GM12878 (cell line): ENCODE results near the gene MICALL1. TPM values are rescaled to one million over a fixed set of nuclear protein-coding genes. Genes with fewer than 3 reads are reported as not detected.

ENCODE experiments used
- ATAC-seq: fragments of 200-7000 bp; cut with Tn5 transposase; 3 replicates; pipeline ENCODE4 v1.9.1; 2020; ENCODE audit warnings: mild to moderate bottlenecking, moderate library complexity
- BruUV-seq: library from RNA; stranded (reverse); fragments of 400-500 nt; replicated peaks from 2 replicates; lab custom pipeline; 2021; lab: Mats Ljungman, UMichigan
- CTCF ChIA-PET: fragments of 300-600 bp; sonication (Branson Sonifier 250); formaldehyde crosslinking; extraction: SDS; loops from one replicate; lab custom pipeline; 2021; ENCODE audit warnings: inconsistent platforms; lab: Yijun Ruan, JAX
- POLR2A ChIA-PET: fragments of 350-600 bp; formaldehyde crosslinking; extraction: SDS; loops from one replicate; lab custom pipeline; 2021; ENCODE audit warnings: inconsistent platforms; lab: Charles Lee
- RAD21 ChIA-PET: fragments of 300-600 bp; sonication (Branson Sonifier 250); formaldehyde crosslinking; loops from one replicate; lab custom pipeline; 2023; ENCODE audit warnings: antibody characterized with exemption; ENCODE audit not compliant: unreplicated experiment; lab: Charles Lee
- SMC1A ChIA-PET: fragments of 300-600 bp; sonication (Branson Sonifier 250); formaldehyde crosslinking; loops from one replicate; lab custom pipeline; 2023; ENCODE audit not compliant: unreplicated experiment, uncharacterized antibody; lab: Charles Lee
- DNase-seq: peaks from one replicate; pipeline ENCODE4 v3.0.0-alpha.2; 2011; ENCODE audit warnings: low read depth, low spot score
- FAIRE-seq: peaks from 3 replicates; lab custom pipeline; 2011; peaks lifted over from hg19 to GRCh38; lab: Jason Lieb, UNC
- H2AFZ ChIP-seq: 2 replicates; pipeline ENCODE4 v1.6.0; 2011; ENCODE audit warnings: low read depth, low read length, control low read depth; ENCODE audit not compliant: control insufficient read depth
- H3K27ac ChIP-seq: 2 replicates; pipeline ENCODE4 v1.5.1; 2011; ENCODE audit warnings: control low read depth; ENCODE audit not compliant: control insufficient read depth, insufficient read depth
- H3K27me3 ChIP-seq, 2 experiments: replicated peaks in 1 of 2; 2 replicates each; pipeline versions ENCODE4 v1.6.0 to v1.6.1; 2011; ENCODE audit warnings: low read length in 1 of 2; ENCODE audit not compliant: control insufficient read depth in 2 of 2, insufficient read depth in 2 of 2
- H3K36me3 ChIP-seq, 2 experiments: 2 replicates each; pipeline ENCODE4 v1.5.1; 2011; ENCODE audit warnings: low read length in 1 of 2; ENCODE audit not compliant: control insufficient read depth in 2 of 2, insufficient read depth in 2 of 2
- H3K4me1 ChIP-seq: 2 replicates; pipeline ENCODE4 v1.6.1; 2011; ENCODE audit warnings: mild to moderate bottlenecking, low read length, moderate library complexity, mixed read lengths; ENCODE audit not compliant: control insufficient read depth, insufficient read depth
- H3K4me2 ChIP-seq: 2 replicates; pipeline ENCODE4 v1.6.0; 2011; ENCODE audit warnings: control low read depth; ENCODE audit not compliant: control insufficient read depth, insufficient read depth
- H3K4me3 ChIP-seq: fragments of 200-600 bp; sonication (generic); 2 replicates; pipeline ENCODE4 v1.5.1; 2016
- H3K79me2 ChIP-seq: 2 replicates; pipeline ENCODE4 v1.6.0; 2011; ENCODE audit warnings: low read length; ENCODE audit not compliant: control insufficient read depth, insufficient read depth
- H3K9ac ChIP-seq: 2 replicates; pipeline ENCODE4 v1.8.0; 2011; ENCODE audit warnings: low read length, control low read depth, mixed read lengths; ENCODE audit not compliant: control insufficient read depth, insufficient read depth
- H3K9me3 ChIP-seq: replicated peaks from 3 replicates; pipeline ENCODE4 v1.5.1; 2011; ENCODE audit warnings: mild to moderate bottlenecking, low read length; ENCODE audit not compliant: control insufficient read depth, insufficient read depth
- H4K20me1 ChIP-seq: 2 replicates; pipeline ENCODE4 v1.6.0; 2011; ENCODE audit not compliant: control insufficient read depth, insufficient read depth
- BACH1 ChIP-seq: fragments of 450-650 bp; IDR thresholded peaks from 2 replicates; pipeline ENCODE4 v1.6.1; 2017; ENCODE audit warnings: mild to moderate bottlenecking, borderline replicate concordance
- BCL11A ChIP-seq: IDR thresholded peaks from 2 replicates; pipeline ENCODE4 v1.6.1; 2011; ENCODE audit warnings: low read depth, low read length
- BHLHE40 ChIP-seq, 2 experiments: fragments of 450-650 bp in 1 of 2; IDR thresholded peaks; 2 replicates each; pipeline ENCODE4 v1.6.1; 2011 to 2017; ENCODE audit warnings: low read depth in 2 of 2, borderline replicate concordance in 1 of 2, improper control_type of control experiment in 1 of 2, low read length in 1 of 2, mild to moderate bottlenecking in 1 of 2
- DPF2 ChIP-seq: fragments of 450-650 bp; IDR thresholded peaks from 2 replicates; pipeline ENCODE4 v1.6.1; 2017; ENCODE audit warnings: mild to moderate bottlenecking
- EGR1 ChIP-seq, 2 experiments: IDR thresholded peaks; 1 replicate in 1 of 2; 2 replicates in 1 of 2; pipeline ENCODE4 v1.6.1; 2011 to 2012; ENCODE audit warnings: low read depth in 2 of 2, low read length in 2 of 2, borderline replicate concordance in 1 of 2, mild to moderate bottlenecking in 1 of 2, moderate library complexity in 1 of 2
- GABPA ChIP-seq: IDR thresholded peaks from 2 replicates; pipeline ENCODE4 v1.6.1; 2014; ENCODE audit warnings: antibody characterized with exemption, low read depth, mild to moderate bottlenecking, inconsistent platforms
- HCFC1 ChIP-seq: fragments of 150-350 bp; IDR thresholded peaks from 2 replicates; pipeline ENCODE4 v1.6.1; 2014; ENCODE audit warnings: low read length
- IKZF2 ChIP-seq, 2 experiments: fragments of 450-650 bp; IDR thresholded peaks; 2 replicates each; pipeline ENCODE4 v1.6.1; 2017; ENCODE audit warnings: mild to moderate bottlenecking in 2 of 2, moderate library complexity in 2 of 2
- JUNB ChIP-seq: IDR thresholded peaks from 2 replicates; pipeline ENCODE4 v1.6.1; 2016; ENCODE audit warnings: antibody characterized with exemption, mild to moderate bottlenecking
- JUND ChIP-seq: IDR thresholded peaks from 2 replicates; pipeline ENCODE4 v1.6.1; 2012; ENCODE audit warnings: low read depth, mild to moderate bottlenecking, low read length, improper control_type of control experiment, moderate library complexity
- LARP7 ChIP-seq: fragments of 450-650 bp; IDR thresholded peaks from 2 replicates; pipeline ENCODE4 v1.6.1; 2017; ENCODE audit warnings: mild to moderate bottlenecking
- MEF2B ChIP-seq: fragments of 450-650 bp; IDR thresholded peaks from 2 replicates; pipeline ENCODE4 v1.6.1; 2018; ENCODE audit warnings: mild to moderate bottlenecking, moderate library complexity; ENCODE audit not compliant: partially characterized antibody, poor library complexity, severe bottlenecking
- PAX5 ChIP-seq: IDR thresholded peaks from 2 replicates; pipeline ENCODE4 v1.6.1; 2011; ENCODE audit warnings: low read depth, low read length, borderline replicate concordance
- PAX8 ChIP-seq: fragments of 450-650 bp; IDR thresholded peaks from 2 replicates; pipeline ENCODE4 v1.6.1; 2017; ENCODE audit warnings: mild to moderate bottlenecking, moderate library complexity
- RAD21 ChIP-seq: IDR thresholded peaks from 2 replicates; pipeline ENCODE4 v1.6.1; 2011; ENCODE audit warnings: mild to moderate bottlenecking, low read depth, low read length, moderate library complexity; ENCODE audit not compliant: insufficient read depth
- RUNX3 ChIP-seq: IDR thresholded peaks from 2 replicates; pipeline ENCODE4 v1.6.1; 2012; ENCODE audit warnings: low read length, inconsistent platforms
- SMC3 ChIP-seq: IDR thresholded peaks from 2 replicates; pipeline ENCODE4 v1.6.1; 2011; ENCODE audit warnings: low read length, improper control_type of control experiment, borderline replicate concordance
- SP1 ChIP-seq: IDR thresholded peaks from one replicate; pipeline ENCODE4 v1.6.1; 2011; ENCODE audit warnings: low read depth, low read length
- SRF ChIP-seq, 2 experiments: IDR thresholded peaks; 2 replicates each; pipeline ENCODE4 v1.6.1; 2011; ENCODE audit warnings: low read depth in 2 of 2, low read length in 2 of 2, mild to moderate bottlenecking in 1 of 2, moderate library complexity in 1 of 2
- ZNF384 ChIP-seq: IDR thresholded peaks from 2 replicates; pipeline ENCODE4 v1.6.1; 2012; ENCODE audit warnings: low read depth, mild to moderate bottlenecking, low read length, improper control_type of control experiment, borderline replicate concordance
- WGBS: methylation state at CpG from one replicate; pipeline ENCODE4 v1.1.6; 2016; ENCODE audit warnings: low lambda C conversion rate; ENCODE audit not compliant: insufficient replicate concordance, insufficient coverage; ENCODE audit errors: missing lambda C conversion rate; 5-methylcytosine and 5-hydroxymethylcytosine counted together
- in situ Hi-C: fragments of 300-500 bp; cut with MboI; formaldehyde crosslinking; loops from 9 replicates; pipeline ENCODE4 v1.14.3; 2018; ENCODE audit warnings: mixed read lengths
- intact Hi-C: fragments of 100-400 bp; cut with micrococcal nuclease; formaldehyde crosslinking; loops from one replicate; pipeline ENCODE4 v1.14.2; 2022; ENCODE audit not compliant: unreplicated experiment
- polyA plus RNA-seq, 11 experiments: library from polyadenylated mRNA; depleted of rRNA in 4 of 11; unstranded in 6 of 11; stranded (reverse) in 5 of 11; fragments of >200 nt; fragmentation: Nextera tagmentation in 4 of 11; fragmentation: Illumina TruSeq in 1 of 11; extraction: Ambion mirVana in 4 of 11; extraction: Trizol in 1 of 11; gene quantifications; 1 replicate in 1 of 11; 2 replicates in 10 of 11; pipeline versions ENCODE4 v1.2.1 to v1.2.3, GENCODE V29; 2011 to 2016; ENCODE audit warnings: inconsistent platforms in 2 of 11, missing spikeins in 2 of 11, low read depth in 1 of 11
- total RNA-seq, 4 experiments: library from RNA; depleted of rRNA in 3 of 4; stranded (reverse); fragments of >200 nt in 3 of 4; fragmentation: Illumina TruSeq in 1 of 4; extraction: Trizol in 1 of 4; gene quantifications; 2 replicates each; pipeline versions ENCODE4 v1.2.1 to v1.2.3, GENCODE V29; 2013 to 2021
- TF ChIP-seq, protein P1 (sequence below): fragments of 450-650 bp; conservative IDR thresholded peaks from 2 replicates; pipeline ENCODE4 v1.6.1; 2017; ENCODE audit warnings: mild to moderate bottlenecking, moderate library complexity

The MICALL1 gene
- total and polyA plus RNA-seq, 10 of the 15 experiments (the other 5 are each of a cell fraction or from before 2014, with no cell fraction given), result 0.72 to 30.7 (median 7.8) TPM

DNA sequence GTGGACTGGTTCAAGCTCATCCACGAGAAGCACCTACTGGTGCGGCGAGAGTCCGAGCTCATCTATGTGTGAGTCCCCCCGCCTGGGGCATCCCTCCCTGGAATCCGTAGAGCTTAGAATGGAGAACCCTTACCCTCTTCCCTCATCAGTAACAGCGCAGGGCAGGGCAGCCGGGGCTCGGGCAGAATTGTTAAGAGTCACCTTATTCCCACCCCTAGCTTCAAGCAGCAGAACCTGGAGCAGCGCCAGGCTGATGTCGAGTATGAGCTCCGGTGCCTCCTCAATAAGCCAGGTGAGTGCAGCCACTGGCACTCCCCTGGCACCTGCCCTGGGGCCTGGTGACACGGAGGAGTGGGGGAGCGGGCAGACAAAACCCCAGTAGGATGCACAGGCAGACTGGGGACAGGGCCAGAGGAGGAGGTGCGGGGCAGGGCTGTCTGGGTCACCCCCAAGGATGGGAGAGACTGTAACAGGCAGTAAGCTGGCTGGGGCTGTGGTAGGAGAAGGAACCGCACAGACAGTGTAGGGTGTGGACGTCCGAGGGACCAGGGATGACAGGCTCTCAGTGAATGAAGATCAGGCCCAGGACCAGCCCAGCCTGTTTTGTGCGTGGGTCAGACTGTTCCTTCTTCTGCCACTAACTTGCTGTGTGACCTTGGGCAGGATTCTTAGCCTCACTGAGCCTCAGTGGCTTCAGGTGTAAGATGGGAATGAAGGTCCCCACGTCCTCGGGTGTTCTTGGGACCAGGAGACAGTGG is 26.9 kb downstream of the MICALL1 start (continued):
- TF ChIP-seq HCFC1 (no peak), DPF2 (no peak), ZNF384 (no peak), PAX5 (no peak), SRF (IDR thresholded peaks at IDR 0.05; ENCODE audit: low read depth in 2 of 2, low read length in 2 of 2) (no peak), IKZF2 (IDR thresholded peaks at IDR 0.05) (no peak), EGR1 (IDR thresholded peaks at IDR 0.05; ENCODE audit: borderline replicate concordance in 1 of 2, low read depth in 2 of 2, low read length in 2 of 2) (no peak)
- TF ChIP-seq, protein P1, sequence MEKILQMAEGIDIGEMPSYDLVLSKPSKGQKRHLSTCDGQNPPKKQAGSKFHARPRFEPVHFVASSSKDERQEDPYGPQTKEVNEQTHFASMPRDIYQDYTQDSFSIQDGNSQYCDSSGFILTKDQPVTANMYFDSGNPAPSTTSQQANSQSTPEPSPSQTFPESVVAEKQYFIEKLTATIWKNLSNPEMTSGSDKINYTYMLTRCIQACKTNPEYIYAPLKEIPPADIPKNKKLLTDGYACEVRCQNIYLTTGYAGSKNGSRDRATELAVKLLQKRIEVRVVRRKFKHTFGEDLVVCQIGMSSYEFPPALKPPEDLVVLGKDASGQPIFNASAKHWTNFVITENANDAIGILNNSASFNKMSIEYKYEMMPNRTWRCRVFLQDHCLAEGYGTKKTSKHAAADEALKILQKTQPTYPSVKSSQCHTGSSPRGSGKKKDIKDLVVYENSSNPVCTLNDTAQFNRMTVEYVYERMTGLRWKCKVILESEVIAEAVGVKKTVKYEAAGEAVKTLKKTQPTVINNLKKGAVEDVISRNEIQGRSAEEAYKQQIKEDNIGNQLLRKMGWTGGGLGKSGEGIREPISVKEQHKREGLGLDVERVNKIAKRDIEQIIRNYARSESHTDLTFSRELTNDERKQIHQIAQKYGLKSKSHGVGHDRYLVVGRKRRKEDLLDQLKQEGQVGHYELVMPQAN, result no peak

GRCh38 chr22:37933711-37934376 is 27.7 kb downstream of the MICALL1 start:
- WGBS, result 14% methylated on average over 13 of the region's 13 CpGs
- H3K9ac ChIP-seq, result no peak overlapping the region
- TF ChIP-seq JUND, result 0 out of 2 replicates have a peak, but pooled peaks have one; percentile 41
- TF ChIP-seq BCL11A, result no peak
- no peak for TF ChIP-seq GABPA
- TF ChIP-seq RUNX3, result peak; percentile 67
- peak; percentile 62; the same call in 1 of the 2 replicates for TF ChIP-seq BACH1
- no peak for TF ChIP-seq PAX8
- no peak for TF ChIP-seq JUNB
- peak; percentile 55; the same call in 1 of the 2 replicates for TF ChIP-seq LARP7
- no peak for TF ChIP-seq HCFC1
- peak; percentile 84 for TF ChIP-seq SMC3
- TF ChIP-seq RAD21, result peak; percentile 60
- peak; percentile 64 for TF ChIP-seq SP1
- peak in 1 of 2 experiments; percentile 44; a peak in 2 of 4 replicates for TF ChIP-seq BHLHE40 (IDR thresholded peaks at IDR 0.05; ENCODE audit: borderline replicate concordance in 1 of 2, low read depth in 2 of 2, low read length in 1 of 2)
- peak; percentile 83 for TF ChIP-seq MEF2B

More at GRCh38 chr22:37933711-37934376, 27.7 kb downstream of the MICALL1 start:
- FAIRE-seq (peak; percentile 94), DNase-seq (peak; percentile 28), ATAC-seq (peak; percentile 100)
- Histone ChIP-seq H3K9me3 (no peaks in the 10 kb centered on the region), H3K36me3 (peaks cover 0 to 7% of the 10 kb centered on the region in 2 experiments; a peak in 3 of 4 replicates), H4K20me1 (no peaks in the 10 kb centered on the region), H3K27ac (no peak overlapping the region), H3K4me3 (no peak overlapping the region), H3K79me2 (no peaks in the 10 kb centered on the region), H3K4me2 (no peak overlapping the region), H3K27me3 (no peaks in the 10 kb centered on the region), H2AFZ (peak overlapping the region; percentile 75), H3K4me1 (peaks cover 10% of the 10 kb centered on the region)
- RAD21 ChIA-PET, result interaction anchor here (1.0 to 1.2 kb wide), 2 partner anchors 21 to 37 kb away, joined by 3 to 6 read pairs; no protein-coding TSS in a partner anchor
- no TSS peak for BruUV-seq
- SMC1A ChIA-PET, result interaction anchor here (0.6 to 1.3 kb wide), 3 partner anchors 9 to 342 kb away, joined by 3 read pairs; no protein-coding TSS in a partner anchor
- POLR2A ChIA-PET, result interaction anchor here (0.5 kb wide), 1 partner anchor 639 kb away, joined by 4 read pairs; no protein-coding TSS in a partner anchor
- CTCF ChIA-PET, result interaction anchor here (0.5 to 3.3 kb wide), 18 partner anchors 9 to 126 kb away, joined by 3 to 13 read pairs (median 3); partner anchors contain the start of genes ANKRD54, C22orf23, GCAT and MICALL1
- in situ Hi-C loops, result no loop called here
- intact Hi-C loops, result loop anchor here (2.0 to 10.0 kb wide), 4 partner anchors 27 to 399 kb away; partner anchors contain the start of gene MICALL1
